Skeletal muscle tissue (tissue), 4 donors: ENCODE results near the gene LRBA. TPM values are rescaled to one million over a fixed set of nuclear protein-coding genes. Genes with fewer than 3 reads are reported as not detected.

ENCODE experiments used
- H3K27ac ChIP-seq: one replicate; pipeline ENCODE4 v1.7.0; 2013; ENCODE audit warnings: mild to moderate bottlenecking, low read depth, low read length, inconsistent platforms
- H3K27me3 ChIP-seq, 3 donors: one replicate each; pipeline ENCODE4 v1.7.0; 2013; ENCODE audit warnings: low read length in 3 of 3; ENCODE audit not compliant: control insufficient read depth in 3 of 3, insufficient read depth in 3 of 3
- H3K36me3 ChIP-seq, 3 donors: one replicate each; pipeline ENCODE4 v1.7.0; 2013; ENCODE audit warnings: low read length in 3 of 3; ENCODE audit not compliant: control insufficient read depth in 3 of 3, insufficient read depth in 3 of 3
- H3K4me1 ChIP-seq, 3 donors: one replicate each; pipeline ENCODE4 v1.7.0; 2013; ENCODE audit warnings: low read length in 3 of 3, mild to moderate bottlenecking in 3 of 3; ENCODE audit not compliant: control insufficient read depth in 3 of 3, insufficient read depth in 3 of 3
- H3K4me3 ChIP-seq, 3 donors: one replicate each; pipeline ENCODE4 v1.7.0; 2013; ENCODE audit warnings: low read length in 3 of 3
- H3K9ac ChIP-seq, 3 donors: one replicate each; pipeline ENCODE4 v1.7.0; 2013; ENCODE audit warnings: low read length in 3 of 3, mild to moderate bottlenecking in 3 of 3, moderate library complexity in 2 of 3, low read depth in 1 of 3
- H3K9me3 ChIP-seq, 3 donors: one replicate each; pipeline ENCODE4 v1.7.0; 2013; ENCODE audit warnings: low read length in 3 of 3; ENCODE audit not compliant: control insufficient read depth in 3 of 3
- total RNA-seq: library from RNA; depleted of rRNA; stranded (reverse); fragments of >200 nt; gene quantifications from one replicate; pipeline ENCODE4 v1.2.3, GENCODE V29; 2014
- donor health status: Osteomylitis.

LRBA gene
- total RNA-seq, 1 donor from 2014 or later, result 58.5 TPM

- Histone ChIP-seq H3K9me3 (peaks cover 0 to 5% (median 3%) of the 10 kb centered on the region in 3 donors), H3K4me1 (no peaks in the 10 kb centered on the region), H3K9ac (no peak overlapping the region), H3K4me3 (peak overlapping the region in 2 of 3 donors; percentile 46 to 62), H3K27me3 (peaks cover 0 to 2% (median 0%) of the 10 kb centered on the region in 3 donors), H3K36me3 (peaks cover 3 to 5% (median 4%) of the 10 kb centered on the region in 3 donors), H3K27ac (no peak overlapping the region)
Measured at GRCh38 chr4:150584111-150584915, 430.8 kb downstream of the LRBA start.

- Histone ChIP-seq H3K36me3 (peaks cover 3 to 5% (median 4%) of the 10 kb centered on the region in 3 donors), H3K9ac (no peak overlapping the region), H3K27me3 (peaks cover 0 to 2% (median 0%) of the 10 kb centered on the region in 3 donors), H3K27ac (no peak overlapping the region), H3K4me1 (no peaks in the 10 kb centered on the region), H3K4me3 (peak overlapping the region; percentile 46 to 62 (median 53)), H3K9me3 (peaks cover 0 to 5% (median 3%) of the 10 kb centered on the region in 3 donors)
Measured at GRCh38 chr4:150583287-150584110, 431.6 kb downstream of the LRBA start.

- peaks cover 0 to 2% (median 0%) of the 10 kb centered on the region in 3 donors for H3K27me3 ChIP-seq
Measured at GRCh38 chr4:150582873-150583286, 432.2 kb downstream of the LRBA start.

GRCh38 chr4:150582146-150582872, 432.8 kb downstream of the LRBA start, which contains the start of gene MAB21L2:
Gene MAB21L2 (plus strand): TSS chr4:150582151. CDS start chr4:150583030, 879 bp downstream.
- Histone ChIP-seq H3K27me3 (peaks cover 0 to 2% (median 0%) of the 10 kb centered on the region in 3 donors), H3K9ac (no peak within 1 kb of the TSS), H3K9me3 (peaks cover 0 to 5% (median 3%) of the 10 kb centered on the region in 3 donors), H3K27ac (no peak within 1 kb of the TSS), H3K4me3 (peak within 1 kb of the TSS; percentile 46 to 62 (median 53)), H3K36me3 (peaks cover 3 to 5% (median 4%) of the 10 kb centered on the region in 3 donors), H3K4me1 (no peaks in the 10 kb centered on the region)

More at GRCh38 chr4:150582873-150583286, 432.2 kb downstream of the LRBA start:
- Histone ChIP-seq H3K27ac (no peak overlapping the region), H3K9ac (no peak overlapping the region), H3K4me1 (no peaks in the 10 kb centered on the region), H3K9me3 (peaks cover 0 to 5% (median 3%) of the 10 kb centered on the region in 3 donors), H3K4me3 (peak overlapping the region; percentile 46 to 62 (median 53)), H3K36me3 (peaks cover 3 to 5% (median 4%) of the 10 kb centered on the region in 3 donors)

- peak overlapping the region in 1 of 3 donors; percentile 3 for H3K4me3 ChIP-seq
- H3K27ac ChIP-seq, result no peak overlapping the region
- peaks cover 3 to 5% (median 4%) of the 10 kb centered on the region in 3 donors for H3K36me3 ChIP-seq
- peaks cover 0 to 2% (median 0%) of the 10 kb centered on the region in 3 donors for H3K27me3 ChIP-seq
- peaks cover 0 to 5% (median 3%) of the 10 kb centered on the region in 3 donors for H3K9me3 ChIP-seq
- H3K9ac ChIP-seq, result no peak overlapping the region
- no peaks in the 10 kb centered on the region for H3K4me1 ChIP-seq
Measured at GRCh38 chr4:150581641-150582051, 433.4 kb downstream of the LRBA start.

- H3K4me3 ChIP-seq, result no peak overlapping the region
- no peak overlapping the region for H3K9ac ChIP-seq
- peaks cover 3 to 5% (median 4%) of the 10 kb centered on the region in 3 donors for H3K36me3 ChIP-seq
- H3K4me1 ChIP-seq, result no peaks in the 10 kb centered on the region
- H3K27ac ChIP-seq, result no peak overlapping the region
- peaks cover 0 to 5% (median 3%) of the 10 kb centered on the region in 3 donors for H3K9me3 ChIP-seq
- H3K27me3 ChIP-seq, result peaks cover 0 to 2% (median 0%) of the 10 kb centered on the region in 3 donors
Measured at GRCh38 chr4:150581056-150581605, 434.0 kb downstream of the LRBA start.

GRCh38 chr4:150580306-150580705, 434.8 kb downstream of the LRBA start:
- H3K27ac ChIP-seq, result no peak overlapping the region
- H3K4me1 ChIP-seq, result no peaks in the 10 kb centered on the region
- peaks cover 0 to 2% (median 0%) of the 10 kb centered on the region in 3 donors for H3K27me3 ChIP-seq
- no peak overlapping the region for H3K9ac ChIP-seq
- H3K4me3 ChIP-seq, result peak overlapping the region in 1 of 3 donors; percentile 35
- H3K36me3 ChIP-seq, result peaks cover 3 to 5% (median 4%) of the 10 kb centered on the region in 3 donors
- peaks cover 0 to 5% (median 3%) of the 10 kb centered on the region in 3 donors for H3K9me3 ChIP-seq

- Histone ChIP-seq H3K9ac (peak overlapping the region in 2 of 3 donors; percentile 30 to 41), H3K4me3 (peak overlapping the region in 2 of 3 donors; percentile 44 to 49), H3K36me3 (peaks cover 3 to 5% (median 4%) of the 10 kb centered on the region in 3 donors), H3K27ac (no peak overlapping the region), H3K27me3 (peaks cover 0 to 2% (median 0%) of the 10 kb centered on the region in 3 donors), H3K4me1 (no peaks in the 10 kb centered on the region), H3K9me3 (peaks cover 0 to 5% (median 3%) of the 10 kb centered on the region in 3 donors)
Measured at GRCh38 chr4:150579551-150580234, 435.4 kb downstream of the LRBA start.
